GM12891 (cell line): ENCODE results near the gene PRSS1.

Source experiments
- POLR2A ChIP-seq: IDR thresholded peaks from 2 replicates; pipeline ENCODE4 v1.6.1; 2011; ENCODE audit warnings: low read depth, low read length, control low read depth
- POLR2AphosphoS5 ChIP-seq: IDR thresholded peaks from 2 replicates; pipeline ENCODE4 v1.6.1; 2011; ENCODE audit warnings: low read depth, low read length, control low read depth
- SPI1 ChIP-seq: IDR thresholded peaks from 2 replicates; pipeline ENCODE4 v1.6.1; 2011; ENCODE audit warnings: low read depth, low read length, control low read depth
- TAF1 ChIP-seq: IDR thresholded peaks from 2 replicates; pipeline ENCODE4 v1.6.1; 2011; ENCODE audit warnings: low read depth, low read length, control low read depth

DNA sequence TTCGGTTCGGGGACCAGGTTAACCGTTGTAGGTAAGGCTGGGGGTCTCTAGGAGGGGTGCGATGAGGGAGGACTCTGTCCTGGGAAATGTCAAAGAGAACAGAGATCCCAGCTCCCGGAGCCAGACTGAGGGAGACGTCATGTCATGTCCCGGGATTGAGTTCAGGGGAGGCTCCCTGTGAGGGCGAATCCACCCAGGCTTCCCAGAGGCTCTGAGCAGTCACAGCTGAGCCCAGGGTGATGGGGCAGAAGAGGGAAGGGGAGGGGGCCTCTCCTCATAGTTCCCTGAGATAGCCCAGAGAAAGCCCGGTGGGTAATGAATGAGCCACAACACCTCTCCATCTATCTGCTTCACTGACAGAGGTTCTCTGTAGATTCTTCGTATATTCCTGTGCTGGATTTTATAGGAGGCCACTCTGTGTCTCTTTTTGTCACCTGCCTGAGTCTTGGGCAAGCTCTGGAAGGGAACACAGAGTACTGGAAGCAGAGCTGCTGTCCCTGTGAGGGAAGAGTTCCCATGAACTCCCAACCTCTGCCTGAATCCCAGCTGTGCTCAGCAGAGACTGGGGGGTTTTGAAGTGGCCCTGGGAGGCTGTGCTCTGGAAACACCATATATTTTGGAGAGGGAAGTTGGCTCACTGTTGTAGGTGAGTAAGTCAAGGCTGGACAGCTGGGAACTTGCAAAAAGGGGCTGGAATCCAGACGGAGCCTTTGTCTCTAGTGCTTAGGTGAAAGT lies 37.9 kb downstream of the PRSS1 start:
- TF ChIP-seq TAF1 = no peak
- TF ChIP-seq POLR2AphosphoS5 = no peak
- TF ChIP-seq POLR2A = no peak
- no peak for TF ChIP-seq SPI1
